GM08714 (cell line): Measurements from ENCODE around the gene NMS.
"Not testable (repeated sequence)": the region's sequence is repeated elsewhere in the genome, so short reads cannot be mapped to it uniquely, and the experiment has no call there.

Source experiments
- H3K4me3 ChIP-seq: fragments of 200-500 bp; sonication (Bioruptor generic); 2 replicates; pipeline ENCODE4 v1.5.1; 2014; ENCODE audit warnings: mild to moderate bottlenecking, low read length, inconsistent platforms
- ZNF274 ChIP-seq: IDR thresholded peaks from 2 replicates; pipeline ENCODE4 v1.6.1; 2012; ENCODE audit warnings: mild to moderate bottlenecking, low read depth, low read length

The NMS gene

GRCh38 chr2:100453853-100454252, 16.4 kb upstream of the NMS start:
- H3K4me3 ChIP-seq, result no peak overlapping the region
- no peak for TF ChIP-seq ZNF274

GRCh38 chr2:100456357-100456756, 13.9 kb upstream of the NMS start:
- not testable (repeated sequence) for H3K4me3 ChIP-seq

- no peak for TF ChIP-seq ZNF274
- no peak overlapping the region for H3K4me3 ChIP-seq
Measured at GRCh38 chr2:100460904-100461530, 9.3 kb upstream of the NMS start.

GRCh38 chr2:100470898-100471514, 724 bp downstream of the NMS start:
- no peak for TF ChIP-seq ZNF274
- no peak overlapping the region for H3K4me3 ChIP-seq

GRCh38 chr2:100476606-100477005, 6.3 kb downstream of the NMS start:
- H3K4me3 ChIP-seq, result no peak overlapping the region
- TF ChIP-seq ZNF274, result no peak

- H3K4me3 ChIP-seq, result no peak overlapping the region
- TF ChIP-seq ZNF274, result no peak
Measured at GRCh38 chr2:100482741-100483140, 12.5 kb downstream of the NMS start.

- TF ChIP-seq ZNF274, result no peak
- no peak overlapping the region for H3K4me3 ChIP-seq
Measured at GRCh38 chr2:100483895-100484294, 13.6 kb downstream of the NMS start.

GRCh38 chr2:100484390-100484789, 14.1 kb downstream of the NMS start:
- TF ChIP-seq ZNF274, result no peak

GRCh38 chr2:100485396-100485795, 15.1 kb downstream of the NMS start:
- H3K4me3 ChIP-seq, result no peak overlapping the region
- TF ChIP-seq ZNF274, result no peak

More at GRCh38 chr2:100484390-100484789, 14.1 kb downstream of the NMS start:
- no peak overlapping the region for H3K4me3 ChIP-seq

GRCh38 chr2:100494712-100495111, 24.4 kb downstream of the NMS start:
- no peak overlapping the region for H3K4me3 ChIP-seq
- TF ChIP-seq ZNF274, result no peak

GRCh38 chr2:100502782-100503181, 32.5 kb downstream of the NMS start:
- H3K4me3 ChIP-seq, result no peak overlapping the region
- TF ChIP-seq ZNF274, result no peak

GRCh38 chr2:100504542-100504941, 34.3 kb downstream of the NMS start:
- no peak overlapping the region for H3K4me3 ChIP-seq
- TF ChIP-seq ZNF274, result no peak

GRCh38 chr2:100509066-100509465, 38.8 kb downstream of the NMS start:
- no peak overlapping the region for H3K4me3 ChIP-seq
- TF ChIP-seq ZNF274, result no peak

- TF ChIP-seq ZNF274, result no peak
- H3K4me3 ChIP-seq, result no peak overlapping the region
Measured at GRCh38 chr2:100513650-100514049, 43.4 kb downstream of the NMS start.

- no peak for TF ChIP-seq ZNF274
- H3K4me3 ChIP-seq, result no peak overlapping the region
Measured at GRCh38 chr2:100517556-100517955, 47.3 kb downstream of the NMS start.

- H3K4me3 ChIP-seq, result no peak overlapping the region
- no peak for TF ChIP-seq ZNF274
Measured at GRCh38 chr2:100518801-100519200, 48.5 kb downstream of the NMS start.
